ENCODE results near the gene OR8J1. TPM values are rescaled to one million over a fixed set of nuclear protein-coding genes. Genes with fewer than 3 reads are reported as not detected.

OR8J1 gene, protein sequence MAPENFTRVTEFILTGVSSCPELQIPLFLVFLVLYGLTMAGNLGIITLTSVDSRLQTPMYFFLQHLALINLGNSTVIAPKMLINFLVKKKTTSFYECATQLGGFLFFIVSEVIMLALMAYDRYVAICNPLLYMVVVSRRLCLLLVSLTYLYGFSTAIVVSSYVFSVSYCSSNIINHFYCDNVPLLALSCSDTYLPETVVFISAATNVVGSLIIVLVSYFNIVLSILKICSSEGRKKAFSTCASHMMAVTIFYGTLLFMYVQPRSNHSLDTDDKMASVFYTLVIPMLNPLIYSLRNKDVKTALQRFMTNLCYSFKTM
- not detected for total RNA-seq
- polyA plus RNA-seq: not detected
- long read RNA-seq, donor 1: 0 reads
- long read RNA-seq, donor 2: 0 reads
- long read RNA-seq, donor 3: 0 reads

DNA sequence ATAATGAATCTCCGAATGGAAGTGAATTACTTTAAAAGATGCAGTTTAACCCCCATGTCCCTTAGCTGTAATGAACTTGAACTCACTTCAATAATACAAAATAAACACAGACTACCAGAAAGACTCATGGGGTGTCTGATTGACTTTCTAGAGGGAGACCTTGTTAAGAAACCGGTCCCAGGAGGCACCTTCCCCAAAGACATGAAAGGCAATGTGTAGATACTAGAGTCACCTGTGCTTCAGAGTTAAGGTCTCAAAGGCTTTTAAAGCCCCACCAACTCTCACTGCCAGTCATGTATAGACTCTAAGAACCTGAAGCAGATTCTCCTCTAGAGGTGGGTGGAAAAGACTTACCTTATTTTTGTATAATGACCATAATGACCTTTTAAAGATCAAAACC, at the start of gene OR8J1:
TSS of gene OR8J1 (plus strand) at position 301 of the 400 bp plus-strand sequence. CDS start 5,956 bp downstream, outside the sequence.
- H3K27ac ChIP-seq: no peak within 1 kb of the TSS
- no peaks in the 10 kb centered on the region for H3K9me3 ChIP-seq
- H3K36me3 ChIP-seq: no peaks in the 10 kb centered on the region
- no peak for DNase-seq
- H3K4me3 ChIP-seq: no peak within 1 kb of the TSS
- peaks cover 2% of the 10 kb centered on the region for H3K27me3 ChIP-seq
- intact Hi-C loops (cut with DNase I): no loop called here
- TF ChIP-seq, protein P1, sequence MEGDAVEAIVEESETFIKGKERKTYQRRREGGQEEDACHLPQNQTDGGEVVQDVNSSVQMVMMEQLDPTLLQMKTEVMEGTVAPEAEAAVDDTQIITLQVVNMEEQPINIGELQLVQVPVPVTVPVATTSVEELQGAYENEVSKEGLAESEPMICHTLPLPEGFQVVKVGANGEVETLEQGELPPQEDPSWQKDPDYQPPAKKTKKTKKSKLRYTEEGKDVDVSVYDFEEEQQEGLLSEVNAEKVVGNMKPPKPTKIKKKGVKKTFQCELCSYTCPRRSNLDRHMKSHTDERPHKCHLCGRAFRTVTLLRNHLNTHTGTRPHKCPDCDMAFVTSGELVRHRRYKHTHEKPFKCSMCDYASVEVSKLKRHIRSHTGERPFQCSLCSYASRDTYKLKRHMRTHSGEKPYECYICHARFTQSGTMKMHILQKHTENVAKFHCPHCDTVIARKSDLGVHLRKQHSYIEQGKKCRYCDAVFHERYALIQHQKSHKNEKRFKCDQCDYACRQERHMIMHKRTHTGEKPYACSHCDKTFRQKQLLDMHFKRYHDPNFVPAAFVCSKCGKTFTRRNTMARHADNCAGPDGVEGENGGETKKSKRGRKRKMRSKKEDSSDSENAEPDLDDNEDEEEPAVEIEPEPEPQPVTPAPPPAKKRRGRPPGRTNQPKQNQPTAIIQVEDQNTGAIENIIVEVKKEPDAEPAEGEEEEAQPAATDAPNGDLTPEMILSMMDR (IDR thresholded peaks at IDR 0.05): no peak
- TF ChIP-seq EP300 (IDR thresholded peaks at IDR 0.05) (no peak), POLR2A (IDR thresholded peaks at IDR 0.05) (no peak)
- WGBS, 3 donors: 59 to 79% (median 71%) methylated on average over 2 of the region's 2 CpGs
- H3K4me1 ChIP-seq (ENCODE audit: insufficient read depth): no peaks in the 10 kb centered on the region

DNA sequence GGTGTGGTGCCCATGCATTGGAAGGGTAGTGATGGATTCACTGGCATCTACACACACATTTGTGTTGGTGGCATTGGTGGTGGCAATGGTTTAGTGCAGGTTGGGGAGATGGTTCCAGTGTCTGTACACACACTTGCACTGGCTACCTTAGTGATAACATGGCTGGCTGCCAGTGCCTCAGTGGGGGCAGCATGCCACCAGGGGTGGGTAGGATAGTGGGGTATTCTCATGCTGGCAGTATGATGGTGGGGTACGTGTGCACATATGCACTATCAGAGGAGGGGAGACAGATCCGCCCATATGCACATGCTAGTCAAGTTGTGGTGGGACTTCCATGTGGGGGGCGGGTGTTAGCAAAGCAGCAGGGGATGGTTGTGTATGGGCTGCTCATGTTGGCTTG, 46.3 kb upstream of the OR8J1 start:
- WGBS, 3 donors: 83 to 92% (median 84%) methylated on average over 3 of the region's 3 CpGs
- Histone ChIP-seq H3K36me3 (no peaks in the 10 kb centered on the region), H3K27me3 (no peaks in the 10 kb centered on the region), H3K9me3 (no peaks in the 10 kb centered on the region), H3K27ac (no peak overlapping the region), H3K4me1 (ENCODE audit: insufficient read depth) (no peaks in the 10 kb centered on the region), H3K4me3 (no peak overlapping the region)
- no peak for DNase-seq
- no peak for TF ChIP-seq POLR2A (IDR thresholded peaks at IDR 0.05)
- TF ChIP-seq EP300 (IDR thresholded peaks at IDR 0.05): no peak
- TF ChIP-seq, protein P1 (IDR thresholded peaks at IDR 0.05): no peak
- intact Hi-C loops (cut with DNase I): no loop called here

DNA sequence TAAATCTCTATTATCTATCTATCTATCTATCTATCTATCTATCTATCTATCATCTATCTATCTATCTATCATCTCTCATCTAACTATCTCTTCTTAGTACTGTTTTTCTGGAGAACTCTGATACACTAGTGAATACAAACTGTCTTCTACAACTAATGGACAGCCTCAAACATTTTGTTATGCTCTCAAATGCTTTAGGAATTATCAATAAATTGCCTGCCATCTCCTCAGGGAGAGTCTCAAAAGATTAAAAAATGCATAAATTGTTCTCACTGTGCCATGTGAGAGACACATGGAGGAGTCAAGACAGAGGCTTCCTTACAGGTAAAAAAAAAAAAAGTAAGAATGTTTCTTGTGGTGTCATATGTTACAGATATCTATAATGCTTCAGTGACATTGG, 39.2 kb upstream of the OR8J1 start, which contains the start of gene OR8K3:
TSS of gene OR8K3 (plus strand) at position 301 of the 400 bp plus-strand sequence. CDS start 3,163 bp downstream, outside the sequence.
- H3K9me3 ChIP-seq: no peaks in the 10 kb centered on the region
- H3K4me3 ChIP-seq: no peak within 1 kb of the TSS
- H3K36me3 ChIP-seq: no peaks in the 10 kb centered on the region
- H3K27me3 ChIP-seq: no peaks in the 10 kb centered on the region
- no peak within 1 kb of the TSS for H3K27ac ChIP-seq
- TF ChIP-seq POLR2A (IDR thresholded peaks at IDR 0.05) (no peak), EP300 (IDR thresholded peaks at IDR 0.05) (no peak)
- TF ChIP-seq, protein P1 (IDR thresholded peaks at IDR 0.05): no peak
- no peak for DNase-seq
- intact Hi-C loops (cut with DNase I): no loop called here
- no peaks in the 10 kb centered on the region for H3K4me1 ChIP-seq (ENCODE audit: insufficient read depth)

DNA sequence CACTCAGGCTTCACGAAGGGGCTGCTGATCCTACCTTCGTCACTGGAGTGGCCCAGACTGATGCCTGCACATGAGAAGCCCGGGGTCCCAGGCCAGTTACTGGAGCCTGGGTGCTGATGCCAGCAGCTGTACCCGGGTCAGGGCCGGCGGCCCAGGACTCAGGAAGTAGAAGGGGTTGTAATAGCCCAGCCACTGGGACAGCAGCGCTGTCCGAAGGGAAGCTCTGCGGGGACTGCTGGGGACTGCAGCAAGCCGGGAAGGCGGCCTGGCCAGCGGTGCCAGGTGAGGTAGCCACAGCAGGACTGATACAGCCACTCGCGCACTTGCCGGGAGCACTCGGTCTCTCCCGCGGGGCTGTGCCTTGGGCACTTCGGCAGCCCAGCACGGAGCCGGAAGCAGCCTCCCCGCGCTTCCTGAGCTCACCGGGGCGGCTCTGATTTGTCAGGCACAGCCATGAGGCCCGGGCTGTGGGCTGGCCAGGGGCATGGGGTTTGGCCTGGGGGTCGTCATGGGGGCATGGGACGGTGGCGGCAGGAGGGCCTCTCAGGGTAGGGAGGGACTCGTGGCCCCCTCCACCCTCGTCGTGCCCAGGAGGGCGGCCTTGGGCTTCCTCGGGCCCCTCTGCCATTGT, 22.1 kb upstream of the OR8J1 start:
- Histone ChIP-seq H3K4me3 (no peak overlapping the region), H3K27ac (no peak overlapping the region), H3K27me3 (no peaks in the 10 kb centered on the region), H3K36me3 (no peaks in the 10 kb centered on the region), H3K4me1 (ENCODE audit: insufficient read depth) (no peaks in the 10 kb centered on the region), H3K9me3 (peaks cover 0 to 3% of the 10 kb centered on the region in 2 donors)
- intact Hi-C loops (cut with DNase I): no loop called here
- 85 to 87% (median 86%) methylated on average over 16 to 34 of the region's 34 CpGs for WGBS, 3 donors
- DNase-seq: no peak
- TF ChIP-seq EP300 (IDR thresholded peaks at IDR 0.05) (no peak), POLR2A (IDR thresholded peaks at IDR 0.05) (no peak)
- TF ChIP-seq, protein P1 (IDR thresholded peaks at IDR 0.05): no peak

All from ovary (tissue), 10 donors.